Measurements from ENCODE around the gene ATP5MC2.
A peak's percentile ranks its signal among the peaks of the same experiment; 100 is the strongest.
"Not testable (repeated sequence)": the region's sequence is repeated elsewhere in the genome, so short reads cannot be mapped to it uniquely, and the experiment has no call there.

ATP5MC2 gene

GRCh38 chr12:53700567-53700966 is 24.7 kb upstream of the ATP5MC2 start:
- no peak for TF ChIP-seq POLR2A (IDR thresholded peaks at IDR 0.05; ENCODE audit: low read depth, low read length)
- no peak for DNase-seq (ENCODE audit: insufficient read length, low spot score)
- no peak for FAIRE-seq

GRCh38 chr12:53699678-53700025 is 23.8 kb upstream of the ATP5MC2 start:
- no peak for TF ChIP-seq POLR2A (IDR thresholded peaks at IDR 0.05; ENCODE audit: low read depth, low read length)
- DNase-seq (ENCODE audit: insufficient read length, low spot score) (no peak), FAIRE-seq (no peak)

GRCh38 chr12:53698948-53699677 is 23.2 kb upstream of the ATP5MC2 start:
- no peak for TF ChIP-seq POLR2A (IDR thresholded peaks at IDR 0.05; ENCODE audit: low read depth, low read length)
- DNase-seq (ENCODE audit: insufficient read length, low spot score): no peak
- FAIRE-seq: no peak

GRCh38 chr12:53696655-53697331 is 20.9 kb upstream of the ATP5MC2 start:
- no peak for TF ChIP-seq POLR2A (IDR thresholded peaks at IDR 0.05; ENCODE audit: low read depth, low read length)
- no peak for FAIRE-seq
- DNase-seq (ENCODE audit: insufficient read length, low spot score): no peak

GRCh38 chr12:53696285-53696654 is 20.4 kb upstream of the ATP5MC2 start:
- DNase-seq (ENCODE audit: insufficient read length, low spot score): peak; percentile 93
- FAIRE-seq: peak; percentile 97
- TF ChIP-seq POLR2A (IDR thresholded peaks at IDR 0.05; ENCODE audit: low read depth, low read length): no peak

- FAIRE-seq (peak; percentile 64), DNase-seq (ENCODE audit: insufficient read length, low spot score) (peak; percentile 81)
- TF ChIP-seq POLR2A (IDR thresholded peaks at IDR 0.05; ENCODE audit: low read depth, low read length): no peak
These were observed 19.6 kb upstream of the ATP5MC2 start for GRCh38 chr12:53695152-53696145.

GRCh38 chr12:53694756-53695151 is 18.9 kb upstream of the ATP5MC2 start:
- no peak for DNase-seq (ENCODE audit: insufficient read length, low spot score)
- no peak for TF ChIP-seq POLR2A (IDR thresholded peaks at IDR 0.05; ENCODE audit: low read depth, low read length)
- FAIRE-seq: no peak

GRCh38 chr12:53688134-53688533 is 12.3 kb upstream of the ATP5MC2 start:
- FAIRE-seq (no peak), DNase-seq (ENCODE audit: insufficient read length, low spot score) (no peak)
- no peak for TF ChIP-seq POLR2A (IDR thresholded peaks at IDR 0.05; ENCODE audit: low read depth, low read length)

- TF ChIP-seq POLR2A (IDR thresholded peaks at IDR 0.05; ENCODE audit: low read depth, low read length): no peak
- DNase-seq (ENCODE audit: insufficient read length, low spot score) (no peak), FAIRE-seq (no peak)
These were observed 10.6 kb upstream of the ATP5MC2 start for GRCh38 chr12:53686436-53686835.

- no peak for DNase-seq (ENCODE audit: insufficient read length, low spot score)
- no peak for TF ChIP-seq POLR2A (IDR thresholded peaks at IDR 0.05; ENCODE audit: low read depth, low read length)
- FAIRE-seq: no peak
These were observed 8.9 kb upstream of the ATP5MC2 start for GRCh38 chr12:53684654-53685220.

GRCh38 chr12:53683983-53684382 is 8.1 kb upstream of the ATP5MC2 start:
- no peak for DNase-seq (ENCODE audit: insufficient read length, low spot score)
- FAIRE-seq: no peak
- no peak for TF ChIP-seq POLR2A (IDR thresholded peaks at IDR 0.05; ENCODE audit: low read depth, low read length)

GRCh38 chr12:53683494-53683893 is 7.6 kb upstream of the ATP5MC2 start:
- no peak for TF ChIP-seq POLR2A (IDR thresholded peaks at IDR 0.05; ENCODE audit: low read depth, low read length)
- DNase-seq (ENCODE audit: insufficient read length, low spot score): no peak
- no peak for FAIRE-seq

GRCh38 chr12:53680061-53680460 is 4.2 kb upstream of the ATP5MC2 start:
- not testable (repeated sequence) for DNase-seq (ENCODE audit: insufficient read length, low spot score); FAIRE-seq

GRCh38 chr12:53677800-53678148 is 1.9 kb upstream of the ATP5MC2 start:
- no peak for FAIRE-seq

More at GRCh38 chr12:53677800-53678148, 1.9 kb upstream of the ATP5MC2 start:
- no peak for DNase-seq (ENCODE audit: insufficient read length, low spot score)
- TF ChIP-seq POLR2A (IDR thresholded peaks at IDR 0.05; ENCODE audit: low read depth, low read length): no peak
